HG03280 (cell line): Measurements from ENCODE around the gene FETUB.

Source experiments
- ATAC-seq: cut with Tn5 transposase; IDR thresholded peaks from one replicate; pipeline ENCODE4 v1.9.1; 2021; ENCODE audit warnings: mild to moderate bottlenecking, moderate library complexity; ENCODE audit not compliant: unreplicated experiment

FETUB gene

DNA sequence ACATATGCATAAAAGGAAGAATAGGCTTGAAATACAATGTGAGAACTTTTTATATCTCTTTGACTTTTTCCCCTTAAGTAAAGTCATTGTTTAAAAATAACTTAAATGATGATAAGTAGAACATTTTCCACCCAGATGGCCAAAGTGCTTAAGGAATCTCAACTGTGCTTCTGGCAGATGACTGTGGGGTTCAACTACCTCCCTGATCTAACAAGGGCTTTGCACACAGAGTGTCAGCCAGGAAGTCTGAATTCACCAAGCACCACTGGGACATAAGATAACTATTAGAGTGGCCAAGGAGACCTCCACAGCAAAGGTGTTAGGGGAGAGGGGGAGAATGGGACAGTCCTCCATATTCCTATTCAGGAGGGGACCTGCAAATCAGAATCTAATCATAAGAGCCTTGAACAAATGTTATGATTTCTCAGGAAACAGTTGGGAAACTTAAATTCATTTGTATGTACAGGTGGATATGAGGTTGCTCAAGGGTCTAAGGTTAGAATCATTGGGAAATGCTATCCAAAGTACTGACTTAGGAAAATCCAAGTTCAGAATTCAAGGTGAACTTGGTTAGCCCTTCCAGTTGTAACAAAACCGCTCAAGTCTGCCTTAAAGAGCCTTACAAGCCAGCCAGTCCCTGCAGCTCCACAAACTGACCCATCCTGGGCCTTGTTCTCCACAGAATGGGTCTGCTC lies at the start of gene FETUB:
FETUB (plus strand) TSS at position 622 of the 695 bp plus-strand sequence; CDS start at position 684, 62 bp downstream.
- ATAC-seq, result no peak

- ATAC-seq, result no peak
Measured at GRCh38 chr3:186590580-186591295, 49.5 kb upstream of the FETUB start.

GRCh38 chr3:186592682-186593081 lies 47.5 kb upstream of the FETUB start:
- no peak for ATAC-seq

DNA sequence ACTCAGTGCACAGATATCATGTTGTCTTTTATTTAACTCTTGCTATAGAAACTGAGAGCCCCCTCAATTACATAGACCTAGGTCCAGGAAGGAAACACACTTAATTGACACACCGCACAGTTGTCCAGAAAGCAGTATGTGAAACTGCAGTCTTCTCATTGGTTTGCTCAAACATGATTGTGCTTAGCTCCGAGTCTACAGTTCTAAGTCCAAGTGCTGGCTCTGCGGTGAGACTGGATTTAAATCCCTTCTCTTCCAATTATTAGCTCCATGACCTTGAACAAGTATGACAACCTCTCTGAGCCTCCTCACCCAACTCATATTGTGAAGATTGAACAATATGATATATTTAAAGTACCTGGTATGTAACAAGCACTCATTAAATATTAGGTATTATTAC lies 46.3 kb upstream of the FETUB start:
- ATAC-seq, result no peak

- no peak for ATAC-seq
Measured at GRCh38 chr3:186594591-186595113, 45.5 kb upstream of the FETUB start.

DNA sequence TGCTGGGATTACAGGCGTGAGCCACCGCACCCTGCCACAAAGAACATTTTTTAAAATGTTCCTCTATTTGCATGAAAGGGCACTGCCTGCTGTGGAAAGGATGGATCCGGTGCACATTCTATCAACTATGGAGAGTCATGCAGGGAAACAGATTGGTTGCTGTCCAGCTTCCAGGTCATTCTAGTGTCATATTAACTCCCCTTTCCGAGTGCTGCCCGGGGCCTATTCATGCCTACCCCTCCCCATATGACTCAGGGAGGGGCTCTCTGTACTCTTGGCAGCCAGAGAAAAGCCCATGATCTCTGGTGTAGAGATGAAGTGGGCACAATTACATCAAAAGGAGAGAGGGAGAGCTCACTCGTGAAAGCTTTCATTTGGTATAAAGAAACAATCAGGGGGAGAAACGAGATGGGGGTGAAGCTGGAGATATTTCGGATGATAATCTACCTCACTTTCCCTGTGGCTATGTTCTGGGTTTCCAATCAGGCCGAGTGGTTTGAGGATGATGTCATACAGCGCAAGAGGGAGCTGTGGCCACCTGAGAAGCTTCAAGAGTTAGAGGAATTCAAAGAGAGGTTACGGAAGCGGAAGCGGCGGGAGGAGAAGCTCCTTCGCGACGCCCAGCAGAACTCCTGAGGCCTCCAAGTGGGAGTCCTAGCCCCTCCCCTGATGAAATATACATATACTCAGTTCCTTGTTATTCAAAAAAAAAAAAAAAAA lies 43.5 kb upstream of the FETUB start:
- no peak for ATAC-seq

DNA sequence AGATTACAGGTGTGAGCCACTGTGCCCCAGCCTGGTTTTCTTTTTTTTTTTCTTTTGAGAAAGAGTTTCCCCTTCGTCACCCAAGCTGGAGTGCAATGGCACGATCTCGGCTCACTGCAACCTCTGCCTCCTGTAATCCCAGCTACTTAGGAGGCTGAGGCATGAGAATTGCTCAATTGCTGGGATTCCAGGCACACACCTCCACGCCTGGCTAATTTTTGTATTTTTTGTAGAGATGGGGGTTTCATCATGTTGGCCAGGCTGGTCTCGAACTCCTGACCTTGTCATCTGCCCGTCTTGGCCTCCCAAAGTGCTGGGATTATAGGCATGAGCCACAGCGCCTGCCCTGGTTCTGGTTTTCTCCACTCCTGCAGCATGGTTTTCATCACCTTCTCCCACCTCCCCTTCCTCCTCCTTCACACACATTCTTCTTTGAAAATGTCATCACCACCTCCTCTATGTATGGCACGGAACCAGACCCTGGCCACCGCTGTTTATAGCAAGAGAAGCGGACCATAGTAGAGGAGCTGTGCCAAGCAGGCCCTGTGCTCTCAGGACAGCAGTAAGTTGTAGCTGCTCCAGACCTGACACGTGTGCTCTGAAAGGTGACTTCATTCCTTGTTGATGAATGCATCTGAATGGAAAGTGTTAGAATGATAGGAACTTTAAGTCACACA lies 42.0 kb upstream of the FETUB start:
- ATAC-seq, result no peak

DNA sequence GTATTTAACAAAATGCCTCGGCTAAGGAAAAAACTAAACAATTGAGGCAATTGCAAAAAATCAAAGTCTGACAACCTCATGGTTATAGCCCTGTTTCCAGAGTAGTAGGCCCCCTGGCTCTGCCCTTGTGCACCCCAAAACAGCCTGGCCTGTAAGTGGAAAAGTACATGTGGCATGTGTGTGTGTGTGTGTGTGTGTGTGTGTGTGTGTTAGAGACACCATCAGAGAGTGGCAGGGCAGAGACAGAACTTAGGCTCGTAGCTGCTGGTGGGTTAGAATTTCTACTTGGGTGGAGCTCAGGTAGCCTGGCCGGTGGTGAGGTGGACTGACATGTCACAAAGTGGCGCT lies 41.4 kb upstream of the FETUB start:
- no peak for ATAC-seq

- no peak for ATAC-seq
Measured at GRCh38 chr3:186599142-186599784, 40.9 kb upstream of the FETUB start.

DNA sequence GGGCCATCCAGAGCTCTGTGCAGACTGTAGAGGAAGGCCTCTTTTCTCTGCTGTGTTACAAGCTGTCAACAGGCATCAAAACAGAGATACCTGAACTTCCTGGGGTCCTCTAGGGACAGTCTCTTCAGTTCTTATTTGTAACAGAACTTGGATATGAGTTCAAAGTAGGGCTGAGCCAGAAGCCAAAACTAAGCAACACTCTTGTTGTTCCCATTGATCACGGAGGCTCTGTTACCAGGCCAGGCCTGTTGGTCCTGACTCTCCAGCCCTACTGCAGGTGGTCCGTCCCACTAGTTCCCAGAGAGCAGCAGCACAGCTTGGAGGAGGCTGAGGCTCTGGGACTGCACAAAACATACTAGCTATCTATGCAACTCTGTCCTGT lies 40.4 kb upstream of the FETUB start:
- no peak for ATAC-seq

DNA sequence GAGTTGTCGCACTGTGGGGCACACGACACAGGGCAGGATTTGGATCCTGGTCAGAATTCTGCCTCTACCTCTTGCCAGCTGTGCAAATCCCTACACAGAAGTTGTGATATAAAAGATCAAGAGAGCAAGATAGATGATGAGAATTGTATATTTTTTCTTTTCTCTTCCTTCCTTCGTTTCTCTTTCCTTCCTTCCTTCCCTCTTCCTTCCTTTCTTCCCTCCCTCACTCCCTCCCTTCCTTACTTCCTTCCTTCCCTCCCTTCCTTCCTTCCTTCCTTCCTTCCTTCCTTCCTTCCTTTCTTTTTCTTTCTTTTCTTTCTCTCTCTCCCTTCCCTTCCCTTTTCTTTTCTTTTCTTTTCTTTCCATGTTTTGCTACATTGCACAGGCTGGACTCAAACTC lies 39.3 kb upstream of the FETUB start:
- ATAC-seq, result no peak

DNA sequence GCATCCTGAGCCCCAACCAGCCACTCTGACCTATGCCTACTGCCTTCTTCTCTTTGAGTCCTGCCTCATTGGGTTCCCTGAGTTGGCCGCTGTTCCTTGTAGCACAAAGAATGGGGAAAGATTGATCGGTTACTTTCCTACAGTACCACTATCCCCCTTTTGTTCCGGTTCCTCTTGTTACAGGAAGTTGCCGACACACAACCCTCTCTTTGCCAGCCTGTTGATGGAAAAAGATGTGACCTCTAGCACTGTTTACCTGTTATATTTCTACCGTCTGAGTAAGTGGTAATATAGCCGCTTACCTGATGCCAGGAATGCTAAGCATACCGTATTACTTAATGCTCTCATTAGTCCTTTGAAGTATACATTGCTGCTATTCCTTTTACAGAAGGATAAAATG lies 37.0 kb upstream of the FETUB start:
- no peak for ATAC-seq

DNA sequence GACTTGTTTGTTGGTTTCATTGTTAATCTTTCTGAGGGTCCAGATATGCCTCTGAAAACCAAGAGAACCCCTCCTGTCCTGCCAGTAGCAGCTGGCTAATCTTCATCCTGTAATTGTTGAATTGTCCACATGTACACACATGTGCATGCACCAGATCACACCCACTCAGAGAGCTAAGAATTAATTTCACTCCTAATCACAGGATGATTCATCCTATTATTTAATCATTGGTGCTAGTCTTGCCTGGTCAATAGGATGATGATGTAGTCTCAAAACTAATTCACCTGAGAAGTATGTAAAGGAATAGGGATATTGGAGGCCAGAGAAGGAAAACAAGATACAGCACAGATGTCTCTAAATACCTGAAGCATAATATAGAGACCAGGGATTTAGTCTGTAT lies 35.1 kb upstream of the FETUB start:
- ATAC-seq, result no peak

- no peak for ATAC-seq
Measured at GRCh38 chr3:186605561-186606545, 34.3 kb upstream of the FETUB start.

DNA sequence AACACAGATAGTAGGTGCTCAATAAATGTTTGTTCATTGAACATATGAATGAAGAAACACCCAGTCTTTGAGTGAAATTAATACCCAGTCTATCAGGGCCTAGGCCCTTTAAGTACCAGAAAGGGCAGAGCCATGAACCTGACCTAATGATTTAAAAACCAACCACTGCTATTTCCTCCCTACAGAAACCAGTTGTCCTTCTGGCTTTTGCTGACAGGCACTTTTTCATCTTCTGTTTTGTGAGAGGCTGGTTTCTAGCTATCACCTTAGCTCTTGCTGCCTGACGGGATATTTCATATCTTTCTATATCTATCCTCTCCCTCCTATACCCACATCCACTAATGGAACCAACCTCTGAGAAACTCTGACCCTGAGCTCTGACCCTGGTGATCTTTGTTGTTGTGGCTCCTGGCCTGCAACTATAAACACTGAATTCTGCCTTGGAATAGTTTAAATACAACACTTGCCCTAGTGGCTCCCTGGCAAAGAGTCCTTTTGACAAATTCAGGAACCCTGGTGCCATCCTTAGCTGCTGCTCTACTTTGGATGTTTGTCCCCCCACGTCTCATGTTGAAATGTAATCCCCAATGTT lies 31.5 kb upstream of the FETUB start:
- ATAC-seq, result no peak

- no peak for ATAC-seq
Measured at GRCh38 chr3:186609247-186609868, 30.8 kb upstream of the FETUB start.

DNA sequence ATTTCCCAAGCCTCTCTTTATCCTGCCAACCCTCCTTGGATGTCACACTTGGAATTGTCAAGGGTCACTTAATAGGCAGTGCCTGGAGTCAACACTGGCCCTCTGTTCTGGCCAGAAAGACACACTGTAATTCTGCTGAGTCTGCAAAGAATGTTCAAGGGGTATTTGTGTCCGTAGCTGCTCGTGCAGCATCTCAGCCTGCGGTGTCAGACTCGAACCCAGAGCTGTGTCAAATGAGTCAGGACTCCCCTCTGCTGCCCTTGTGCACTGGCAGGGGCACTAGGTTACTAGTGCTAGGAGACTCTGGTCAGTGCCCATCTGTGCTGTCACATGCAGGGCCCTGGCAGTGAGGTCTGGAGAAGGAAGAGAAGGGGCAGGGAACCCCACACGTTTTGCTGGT lies 28.1 kb upstream of the FETUB start:
- ATAC-seq, result no peak

DNA sequence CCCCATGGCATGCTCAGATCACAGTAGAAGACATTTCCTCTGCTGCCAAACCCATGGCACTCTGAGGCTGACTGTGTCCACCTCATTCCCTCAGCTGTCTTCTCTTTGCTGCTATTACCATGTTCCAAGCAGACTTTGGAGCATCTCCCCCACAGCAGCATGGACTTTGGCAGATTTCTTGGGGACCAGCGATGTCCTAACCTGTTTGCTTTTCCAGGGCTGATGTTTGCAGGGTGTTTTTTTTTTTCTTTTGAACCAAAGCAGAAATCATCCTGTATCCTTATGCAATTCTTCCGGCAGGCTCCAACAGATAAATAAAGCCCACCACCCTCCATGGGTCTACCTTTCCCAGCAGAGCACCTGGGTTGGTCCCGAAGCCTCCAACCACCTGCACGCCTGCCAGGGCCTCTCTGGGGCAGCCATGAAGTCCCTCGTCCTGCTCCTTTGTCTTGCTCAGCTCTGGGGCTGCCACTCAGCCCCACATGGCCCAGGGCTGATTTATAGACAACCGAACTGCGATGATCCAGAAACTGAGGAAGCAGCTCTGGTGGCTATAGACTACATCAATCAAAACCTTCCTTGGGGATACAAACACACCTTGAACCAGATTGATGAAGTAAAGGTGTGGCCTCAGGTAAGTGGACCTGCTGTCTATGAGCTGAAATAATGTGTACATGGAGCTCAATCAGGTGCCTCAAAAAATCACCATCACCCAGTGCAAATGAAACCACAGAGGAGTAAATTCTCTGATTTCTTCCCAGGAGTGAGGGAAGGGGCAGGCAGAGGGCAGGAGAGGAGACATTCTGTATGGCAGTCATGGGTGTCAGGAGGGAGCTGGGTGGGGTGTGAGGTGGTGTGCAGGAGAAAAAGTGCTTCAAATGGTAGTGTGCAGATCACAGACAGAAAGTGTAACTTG lies 27.2 kb upstream of the FETUB start, which contains the start of gene AHSG:
AHSG (plus strand) TSS at position 340 of the 916 bp plus-strand sequence; CDS start at position 422, 82 bp downstream.
- ATAC-seq, result no peak
